OCI-M2 (cell line): ENCODE measurements around the gene MYBBP1A.
A peak's percentile ranks its signal among the peaks of the same experiment; 100 is the strongest.

Experiments used
- DNase-seq: peaks from one replicate; lab custom pipeline; 2025; ENCODE audit not compliant: unreplicated experiment; lab: John Stamatoyannopoulos, UW

MYBBP1A gene

GRCh38 chr17:4506175-4506813 is 48.9 kb downstream of the MYBBP1A start:
- DNase-seq, result peak; percentile 46

- no peak for DNase-seq
These were observed 50.0 kb downstream of the MYBBP1A start for GRCh38 chr17:4505187-4505586.

GRCh38 chr17:4504188-4504587 is 51.0 kb downstream of the MYBBP1A start:
- no peak for DNase-seq

GRCh38 chr17:4503283-4504025 is 51.7 kb downstream of the MYBBP1A start:
- DNase-seq, result no peak

GRCh38 chr17:4502466-4503154 is 52.6 kb downstream of the MYBBP1A start:
- DNase-seq, result no peak

GRCh38 chr17:4501295-4501949 is 53.8 kb downstream of the MYBBP1A start:
- DNase-seq, result peak; percentile 67

GRCh38 chr17:4500191-4500571 is 55.0 kb downstream of the MYBBP1A start:
- DNase-seq, result no peak

- no peak for DNase-seq
These were observed 55.6 kb downstream of the MYBBP1A start for GRCh38 chr17:4499431-4500190.

- DNase-seq, result no peak
These were observed 56.5 kb downstream of the MYBBP1A start, which contains the start of gene SPNS2 for GRCh38 chr17:4498461-4499397. TSS of gene SPNS2 (plus strand) at chr17:4498881. CDS start at chr17:4499048, 167 bp downstream.

GRCh38 chr17:4497101-4497824 is 57.9 kb downstream of the MYBBP1A start:
- DNase-seq, result no peak

- DNase-seq, result no peak
These were observed 62.2 kb downstream of the MYBBP1A start for GRCh38 chr17:4492721-4493561.

GRCh38 chr17:4490637-4491061 is 64.5 kb downstream of the MYBBP1A start:
- DNase-seq, result no peak

GRCh38 chr17:4490109-4490591 is 65.0 kb downstream of the MYBBP1A start:
- DNase-seq, result no peak

GRCh38 chr17:4488989-4489595 is 66.1 kb downstream of the MYBBP1A start:
- no peak for DNase-seq
